ENCODE measurements around the gene PPIC. TPM values are rescaled to one million over a fixed set of nuclear protein-coding genes. Genes with fewer than 3 reads are reported as not detected.

Gene PPIC
- total and polyA plus RNA-seq, 8 donors = 31.4 to 51.4 (median 38.3) TPM

DNA sequence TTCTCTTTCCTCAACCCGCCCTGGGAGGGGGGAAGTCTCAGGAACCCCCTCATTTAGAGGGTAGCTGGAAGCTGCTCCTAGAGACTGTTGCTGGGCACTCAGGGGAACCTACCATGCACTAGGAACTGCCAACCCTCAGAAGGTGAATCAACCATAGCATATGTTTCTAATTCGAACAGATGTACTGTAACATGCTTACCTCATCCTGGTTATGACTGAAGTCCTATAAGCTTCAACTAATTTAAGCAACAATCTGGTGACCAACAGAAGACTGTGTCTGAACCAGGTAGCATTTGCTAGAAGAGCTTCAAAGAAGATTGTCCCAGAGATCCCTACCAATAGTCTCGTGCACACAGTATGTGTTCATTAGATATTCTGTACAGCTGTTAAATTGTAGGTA lies 46.8 kb upstream of the PPIC start:
- ATAC-seq = no peak
- no peaks in the 10 kb centered on the region for H3K9me3 ChIP-seq
- no peak overlapping the region for H3K27ac ChIP-seq
- H3K36me3 ChIP-seq = no peaks in the 10 kb centered on the region
- H3K27me3 ChIP-seq = peaks cover 24 to 70% of the 10 kb centered on the region in 2 donors
- no peak overlapping the region for H3K4me3 ChIP-seq
- TF ChIP-seq, protein P1, sequence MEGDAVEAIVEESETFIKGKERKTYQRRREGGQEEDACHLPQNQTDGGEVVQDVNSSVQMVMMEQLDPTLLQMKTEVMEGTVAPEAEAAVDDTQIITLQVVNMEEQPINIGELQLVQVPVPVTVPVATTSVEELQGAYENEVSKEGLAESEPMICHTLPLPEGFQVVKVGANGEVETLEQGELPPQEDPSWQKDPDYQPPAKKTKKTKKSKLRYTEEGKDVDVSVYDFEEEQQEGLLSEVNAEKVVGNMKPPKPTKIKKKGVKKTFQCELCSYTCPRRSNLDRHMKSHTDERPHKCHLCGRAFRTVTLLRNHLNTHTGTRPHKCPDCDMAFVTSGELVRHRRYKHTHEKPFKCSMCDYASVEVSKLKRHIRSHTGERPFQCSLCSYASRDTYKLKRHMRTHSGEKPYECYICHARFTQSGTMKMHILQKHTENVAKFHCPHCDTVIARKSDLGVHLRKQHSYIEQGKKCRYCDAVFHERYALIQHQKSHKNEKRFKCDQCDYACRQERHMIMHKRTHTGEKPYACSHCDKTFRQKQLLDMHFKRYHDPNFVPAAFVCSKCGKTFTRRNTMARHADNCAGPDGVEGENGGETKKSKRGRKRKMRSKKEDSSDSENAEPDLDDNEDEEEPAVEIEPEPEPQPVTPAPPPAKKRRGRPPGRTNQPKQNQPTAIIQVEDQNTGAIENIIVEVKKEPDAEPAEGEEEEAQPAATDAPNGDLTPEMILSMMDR (IDR thresholded peaks at IDR 0.05) = no peak
- no peak for DNase-seq
- intact Hi-C loops (cut with DNase I) = no loop called here
- H3K4me1 ChIP-seq = peaks cover 0 to 7% of the 10 kb centered on the region in 2 donors

DNA sequence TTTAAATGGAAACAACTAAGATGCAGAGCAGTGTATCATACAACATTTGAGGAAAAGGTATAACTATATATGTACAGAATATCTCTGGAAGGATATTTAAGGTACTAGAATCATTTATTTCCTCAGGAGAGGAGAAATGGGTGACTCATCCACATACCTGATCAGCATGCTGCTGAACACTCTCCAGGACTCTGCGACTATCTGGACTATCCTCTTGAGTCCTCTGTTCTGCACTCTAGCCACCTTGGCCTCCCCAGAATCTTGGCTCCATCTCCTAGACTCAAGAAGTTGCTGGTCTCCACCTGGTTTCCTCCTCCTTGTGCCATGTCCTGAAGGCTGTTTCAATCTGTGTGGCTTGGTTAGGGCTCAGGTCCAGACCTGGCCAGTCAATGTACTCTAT lies 43.7 kb upstream of the PPIC start:
- ATAC-seq = no peak

DNA sequence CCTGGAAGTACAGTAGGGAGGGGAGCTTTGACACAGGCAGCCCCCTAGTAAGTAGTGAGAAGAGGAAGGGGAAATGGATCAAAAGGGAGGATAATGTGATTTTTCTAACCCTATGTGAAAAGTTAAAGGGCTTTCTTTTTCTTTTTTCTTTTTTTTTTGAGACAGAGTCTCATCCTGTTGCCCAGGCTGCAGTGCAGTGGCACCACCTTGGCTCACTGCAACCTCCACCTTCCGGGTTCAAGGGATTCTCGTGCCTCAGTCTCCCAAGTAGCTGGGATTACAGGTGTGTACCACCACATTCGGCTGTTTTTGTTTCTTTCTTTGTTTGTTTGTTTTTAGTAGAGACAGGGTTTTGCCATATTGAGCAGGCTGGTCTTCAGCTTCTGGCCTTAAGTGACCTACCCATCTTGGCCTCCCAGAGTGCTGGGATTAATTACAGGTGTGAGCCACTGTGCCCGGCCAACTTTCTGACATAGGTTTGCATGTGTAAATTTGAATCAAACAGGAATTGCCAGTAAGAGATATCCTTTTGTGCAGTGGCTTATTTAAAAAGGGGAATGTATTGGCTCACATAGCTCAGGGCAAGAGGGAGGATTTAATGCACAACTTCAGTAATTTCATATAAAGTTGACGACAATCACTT lies 39.1 kb upstream of the PPIC start:
- TF ChIP-seq, protein P1 (IDR thresholded peaks at IDR 0.05) = no peak
- intact Hi-C loops (cut with DNase I) = no loop called here
- no peak for DNase-seq
- Histone ChIP-seq H3K4me1 (no peaks in the 10 kb centered on the region), H3K4me3 (no peak overlapping the region), H3K27ac (no peak overlapping the region), H3K27me3 (peaks cover 0 to 5% of the 10 kb centered on the region in 2 donors), H3K36me3 (no peaks in the 10 kb centered on the region), H3K9me3 (no peaks in the 10 kb centered on the region)
- ATAC-seq = no peak

More for the DNA sequence above, 43.7 kb upstream of the PPIC start:
- no peak overlapping the region for H3K27ac ChIP-seq
- H3K4me1 ChIP-seq = no peaks in the 10 kb centered on the region
- no peaks in the 10 kb centered on the region for H3K9me3 ChIP-seq
- no peaks in the 10 kb centered on the region for H3K36me3 ChIP-seq
- intact Hi-C loops (cut with DNase I) = no loop called here
- TF ChIP-seq, protein P1 (IDR thresholded peaks at IDR 0.05) = no peak
- no peak overlapping the region for H3K4me3 ChIP-seq
- no peak for DNase-seq
- peaks cover 0 to 39% of the 10 kb centered on the region in 2 donors for H3K27me3 ChIP-seq

DNA sequence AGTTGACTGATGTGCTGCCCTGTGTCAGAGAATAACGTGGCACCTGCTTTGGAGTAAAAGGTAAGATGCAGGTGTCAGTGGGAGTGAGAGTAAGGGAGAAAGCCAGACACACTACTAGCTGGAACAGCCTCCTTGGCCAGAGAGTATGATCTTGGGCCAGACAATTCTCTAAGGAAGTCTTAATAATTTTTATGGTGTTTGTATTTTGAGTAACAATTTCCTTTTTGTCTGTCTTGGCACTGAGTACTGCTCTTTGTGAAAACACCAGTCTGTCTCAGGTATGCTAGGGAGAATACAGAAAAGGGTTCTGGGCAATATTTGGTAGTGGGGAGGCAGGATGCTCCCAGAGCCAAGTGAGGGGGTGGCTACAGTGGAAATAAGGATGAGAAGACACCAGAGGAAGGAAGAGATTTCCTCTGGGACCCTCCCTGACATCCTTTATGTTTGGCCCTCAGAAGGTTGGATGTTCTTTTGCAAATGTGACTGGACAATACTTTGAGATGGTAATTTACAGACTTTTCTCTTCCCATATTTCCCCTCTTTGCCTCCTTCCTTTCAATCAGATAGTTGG lies 31.9 kb upstream of the PPIC start:
- ATAC-seq (no peak), DNase-seq (no peak)
- no peaks in the 10 kb centered on the region for H3K9me3 ChIP-seq
- peaks cover 0 to 4% of the 10 kb centered on the region in 2 donors for H3K27me3 ChIP-seq
- intact Hi-C loops (cut with DNase I) = no loop called here
- H3K36me3 ChIP-seq = no peaks in the 10 kb centered on the region
- H3K4me3 ChIP-seq = no peak overlapping the region
- TF ChIP-seq, protein P1 (IDR thresholded peaks at IDR 0.05) = no peak
- no peaks in the 10 kb centered on the region for H3K4me1 ChIP-seq
- no peak overlapping the region for H3K27ac ChIP-seq

DNA sequence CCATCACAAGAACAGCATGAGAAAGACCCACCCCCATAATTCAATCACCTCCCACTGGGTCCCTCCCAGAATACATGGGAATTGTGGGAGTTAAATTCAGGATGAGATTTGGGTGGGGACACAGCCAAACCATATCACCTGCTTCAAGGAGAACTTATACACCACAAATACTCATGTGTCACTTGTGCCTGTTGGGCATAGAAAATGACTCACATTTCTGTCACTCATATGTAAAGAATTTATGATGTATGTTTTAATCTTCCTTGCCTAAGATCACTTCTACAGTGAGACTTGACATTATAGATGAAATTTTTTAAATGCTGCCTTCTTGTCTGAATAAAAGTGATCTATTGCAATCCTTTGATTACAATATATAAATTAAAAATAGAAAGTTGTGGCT lies 29.5 kb upstream of the PPIC start:
- peaks cover 0 to 13% of the 10 kb centered on the region in 2 donors for H3K9me3 ChIP-seq
- H3K4me1 ChIP-seq = no peaks in the 10 kb centered on the region
- intact Hi-C loops (cut with DNase I) = no loop called here
- H3K27ac ChIP-seq = no peak overlapping the region
- no peak overlapping the region for H3K4me3 ChIP-seq
- H3K36me3 ChIP-seq = no peaks in the 10 kb centered on the region
- ATAC-seq = no peak
- no peak for DNase-seq
- peaks cover 0 to 4% of the 10 kb centered on the region in 2 donors for H3K27me3 ChIP-seq
- TF ChIP-seq, protein P1 (IDR thresholded peaks at IDR 0.05) = no peak
